Smooth muscle cell (in vitro differentiated cells): ENCODE measurements around the gene GCFC2. TPM values are rescaled to one million over a fixed set of nuclear protein-coding genes. Genes with fewer than 3 reads are reported as not detected.

Source experiments
- DNase-seq: peaks from one replicate; lab custom pipeline; 2025; ENCODE audit not compliant: unreplicated experiment; lab: John Stamatoyannopoulos, UW
- H2AFZ ChIP-seq: fragments of 200-600 bp; sonication (generic); 2 replicates; pipeline ENCODE4 v1.6.0; 2016; ENCODE audit warnings: antibody characterized with exemption, low read depth, mild to moderate bottlenecking
- H3F3A ChIP-seq: fragments of 200-600 bp; sonication (generic); 2 replicates; pipeline ENCODE4 v1.6.0; 2017; ENCODE audit warnings: antibody characterized with exemption, low read depth
- H3K27ac ChIP-seq: fragments of 200-600 bp; sonication (generic); 2 replicates; pipeline ENCODE4 v1.5.1; 2016; ENCODE audit warnings: low read depth, mild to moderate bottlenecking
- H3K27me3 ChIP-seq: fragments of 200-600 bp; sonication (generic); 2 replicates; pipeline ENCODE4 v1.6.1; 2016; ENCODE audit warnings: low read depth, mild to moderate bottlenecking
- H3K36me3 ChIP-seq: fragments of 200-600 bp; sonication (generic); 2 replicates; pipeline ENCODE4 v1.5.1; 2016; ENCODE audit warnings: low read depth
- H3K4me1 ChIP-seq: fragments of 200-600 bp; sonication (generic); 2 replicates; pipeline ENCODE4 v1.5.1; 2016; ENCODE audit warnings: low read depth
- H3K4me2 ChIP-seq: fragments of 200-600 bp; sonication (generic); 2 replicates; pipeline ENCODE4 v1.6.0; 2016; ENCODE audit warnings: mild to moderate bottlenecking
- H3K4me3 ChIP-seq: fragments of 200-600 bp; sonication (generic); 2 replicates; pipeline ENCODE4 v1.5.1; 2016; ENCODE audit warnings: mild to moderate bottlenecking
- H3K79me2 ChIP-seq: fragments of 200-600 bp; sonication (generic); 2 replicates; pipeline ENCODE4 v1.6.0; 2016; ENCODE audit warnings: low read depth, mild to moderate bottlenecking
- H3K9ac ChIP-seq: fragments of 200-600 bp; sonication (generic); 2 replicates; pipeline ENCODE4 v1.6.0; 2016; ENCODE audit warnings: low read depth
- H3K9me3 ChIP-seq: fragments of 200-600 bp; sonication (generic); replicated peaks from 2 replicates; pipeline ENCODE4 v1.5.1; 2016; ENCODE audit warnings: low read depth
- H4K20me1 ChIP-seq: fragments of 200-600 bp; sonication (generic); 2 replicates; pipeline ENCODE4 v1.6.0; 2016; ENCODE audit warnings: low read depth
- WGBS: methylation state at CpG from one replicate; pipeline ENCODE4 v1.1.7; 2016; ENCODE audit warnings: low lambda C conversion rate; 5-methylcytosine and 5-hydroxymethylcytosine counted together
- polyA plus RNA-seq: library from polyadenylated mRNA; unstranded; fragments of >200 nt; fragmentation: Nextera tagmentation; extraction: Ambion mirVana; gene quantifications from 2 replicates; pipeline ENCODE4 v1.2.1, GENCODE V29; 2016
- total RNA-seq: library from RNA; depleted of rRNA; stranded (reverse); fragments of >200 nt; gene quantifications from 2 replicates; pipeline ENCODE4 v1.2.3, GENCODE V29; 2014
- TF ChIP-seq, protein P1 (sequence below): fragments of 200-600 bp; sonication (generic); IDR thresholded peaks from 2 replicates; pipeline ENCODE4 v1.5.1; 2017; ENCODE audit warnings: borderline replicate concordance, mild to moderate bottlenecking, antibody characterized with exemption; ENCODE audit not compliant: insufficient read depth, poor library complexity, severe bottlenecking

Gene GCFC2
- total and polyA plus RNA-seq, 2 experiments from 2014 or later, result 5.7 to 11.5 TPM

GRCh38 chr2:75656563-75656962, 54.2 kb downstream of the GCFC2 start:
- Histone ChIP-seq H3K79me2 (peaks cover 18% of the 10 kb centered on the region), H3K9me3 (no peaks in the 10 kb centered on the region), H3K4me2 (no peak overlapping the region), H3K4me1 (no peaks in the 10 kb centered on the region), H3K27ac (no peak overlapping the region), H3F3A (no peaks in the 10 kb centered on the region), H3K27me3 (no peaks in the 10 kb centered on the region), H3K36me3 (peaks cover 69% of the 10 kb centered on the region), H2AFZ (no peak overlapping the region), H3K4me3 (no peak overlapping the region), H3K9ac (no peak overlapping the region), H4K20me1 (peaks cover 7% of the 10 kb centered on the region)
- WGBS, result 96% methylated on average over 1 of the region's 1 CpG
- DNase-seq, result no peak
- TF ChIP-seq, protein P1, sequence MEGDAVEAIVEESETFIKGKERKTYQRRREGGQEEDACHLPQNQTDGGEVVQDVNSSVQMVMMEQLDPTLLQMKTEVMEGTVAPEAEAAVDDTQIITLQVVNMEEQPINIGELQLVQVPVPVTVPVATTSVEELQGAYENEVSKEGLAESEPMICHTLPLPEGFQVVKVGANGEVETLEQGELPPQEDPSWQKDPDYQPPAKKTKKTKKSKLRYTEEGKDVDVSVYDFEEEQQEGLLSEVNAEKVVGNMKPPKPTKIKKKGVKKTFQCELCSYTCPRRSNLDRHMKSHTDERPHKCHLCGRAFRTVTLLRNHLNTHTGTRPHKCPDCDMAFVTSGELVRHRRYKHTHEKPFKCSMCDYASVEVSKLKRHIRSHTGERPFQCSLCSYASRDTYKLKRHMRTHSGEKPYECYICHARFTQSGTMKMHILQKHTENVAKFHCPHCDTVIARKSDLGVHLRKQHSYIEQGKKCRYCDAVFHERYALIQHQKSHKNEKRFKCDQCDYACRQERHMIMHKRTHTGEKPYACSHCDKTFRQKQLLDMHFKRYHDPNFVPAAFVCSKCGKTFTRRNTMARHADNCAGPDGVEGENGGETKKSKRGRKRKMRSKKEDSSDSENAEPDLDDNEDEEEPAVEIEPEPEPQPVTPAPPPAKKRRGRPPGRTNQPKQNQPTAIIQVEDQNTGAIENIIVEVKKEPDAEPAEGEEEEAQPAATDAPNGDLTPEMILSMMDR, result no peak

GRCh38 chr2:75655861-75656260, 54.9 kb downstream of the GCFC2 start:
- Histone ChIP-seq H3K9me3 (no peaks in the 10 kb centered on the region), H3K4me3 (no peak overlapping the region), H3K36me3 (peaks cover 70% of the 10 kb centered on the region), H2AFZ (no peak overlapping the region), H3K4me2 (no peak overlapping the region), H3K27ac (no peak overlapping the region), H3K9ac (no peak overlapping the region), H4K20me1 (peaks cover 7% of the 10 kb centered on the region), H3K79me2 (peaks cover 18% of the 10 kb centered on the region), H3K4me1 (no peaks in the 10 kb centered on the region), H3K27me3 (no peaks in the 10 kb centered on the region), H3F3A (no peaks in the 10 kb centered on the region)
- no peak for DNase-seq
- 75% methylated on average over 1 of the region's 1 CpG for WGBS
- TF ChIP-seq, protein P1, result no peak

GRCh38 chr2:75654012-75654411, 56.7 kb downstream of the GCFC2 start:
- Histone ChIP-seq H3K4me2 (no peak overlapping the region), H3K9me3 (no peaks in the 10 kb centered on the region), H3K79me2 (peaks cover 6% of the 10 kb centered on the region), H3K4me3 (no peak overlapping the region), H2AFZ (no peak overlapping the region), H3K9ac (no peak overlapping the region), H4K20me1 (peaks cover 7% of the 10 kb centered on the region), H3F3A (no peaks in the 10 kb centered on the region), H3K36me3 (peaks cover 58% of the 10 kb centered on the region), H3K27me3 (no peaks in the 10 kb centered on the region), H3K4me1 (no peaks in the 10 kb centered on the region), H3K27ac (no peak overlapping the region)
- DNase-seq, result no peak
- TF ChIP-seq, protein P1, result no peak
- 98% methylated on average over 2 of the region's 2 CpGs for WGBS

DNA sequence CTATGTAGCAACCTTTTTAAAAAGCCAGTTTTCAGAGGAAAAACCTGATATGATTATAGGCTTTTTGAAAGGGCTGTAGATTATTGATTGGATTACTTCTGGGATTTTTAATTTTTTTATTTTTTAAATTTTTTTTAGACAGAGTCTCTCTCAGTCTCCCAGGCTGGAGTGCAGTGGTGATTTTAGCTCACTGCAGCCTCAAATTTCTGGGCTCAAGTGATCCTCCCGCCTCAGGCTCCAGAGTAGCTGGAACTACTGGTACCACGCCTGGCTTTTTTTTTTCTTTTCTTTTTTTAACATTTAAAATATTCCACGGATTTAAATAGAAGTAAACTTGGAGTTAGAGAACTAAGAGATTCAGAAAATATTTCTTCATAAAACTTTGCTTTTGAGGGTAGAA, 62.9 kb downstream of the GCFC2 start:
- no peaks in the 10 kb centered on the region for H3K27me3 ChIP-seq
- peak overlapping the region; percentile 89 for H2AFZ ChIP-seq
- no peaks in the 10 kb centered on the region for H3F3A ChIP-seq
- 74% methylated on average over 3 of the region's 3 CpGs for WGBS
- peak overlapping the region; percentile 94 for H3K4me2 ChIP-seq
- peaks cover 23% of the 10 kb centered on the region for H3K79me2 ChIP-seq
- peak overlapping the region; percentile 96 for H3K4me3 ChIP-seq
- H3K4me1 ChIP-seq, result peaks cover 8% of the 10 kb centered on the region
- no peaks in the 10 kb centered on the region for H4K20me1 ChIP-seq
- peak overlapping the region; percentile 87 for H3K9ac ChIP-seq
- H3K36me3 ChIP-seq, result peaks cover 13% of the 10 kb centered on the region
- H3K27ac ChIP-seq, result no peak overlapping the region
- TF ChIP-seq, protein P1, result no peak
- DNase-seq, result no peak
- H3K9me3 ChIP-seq, result no peaks in the 10 kb centered on the region
